ENCODE data around the gene ZNF518A.

Gene ZNF518A

GRCh38 chr10:96118604-96119450, 11.3 kb upstream of the ZNF518A start:
- H3K36me3 Mint-ChIP-seq: no peaks in the 10 kb centered on the region
- no peak overlapping the region for H3K4me3 Mint-ChIP-seq
- H3K4me1 Mint-ChIP-seq: no peaks in the 10 kb centered on the region
- H3K27me3 Mint-ChIP-seq: peaks cover 30% of the 10 kb centered on the region
- DNase-seq (ENCODE audit: low spot score in 2 of 2) (no peak), ATAC-seq (ENCODE audit: low read depth) (no peak)
- peaks cover 6% of the 10 kb centered on the region for H3K9me3 Mint-ChIP-seq
- H3K27ac Mint-ChIP-seq: no peak overlapping the region

GRCh38 chr10:96122824-96123223, 7.3 kb upstream of the ZNF518A start:
- DNase-seq (ENCODE audit: low spot score in 2 of 2): no peak
- no peaks in the 10 kb centered on the region for H3K9me3 Mint-ChIP-seq
- H3K27ac Mint-ChIP-seq: no peak overlapping the region
- H3K4me1 Mint-ChIP-seq: no peaks in the 10 kb centered on the region
- peaks cover 26% of the 10 kb centered on the region for H3K27me3 Mint-ChIP-seq
- H3K36me3 Mint-ChIP-seq: peaks cover 2% of the 10 kb centered on the region
- ATAC-seq (ENCODE audit: low read depth): no peak
- no peak overlapping the region for H3K4me3 Mint-ChIP-seq

GRCh38 chr10:96124230-96125141, 5.6 kb upstream of the ZNF518A start:
- DNase-seq (ENCODE audit: low spot score in 2 of 2): no peak
- peaks cover 26% of the 10 kb centered on the region for H3K27me3 Mint-ChIP-seq
- H3K36me3 Mint-ChIP-seq: peaks cover 5% of the 10 kb centered on the region
- H3K9me3 Mint-ChIP-seq: peaks cover 4% of the 10 kb centered on the region
- no peak for ATAC-seq (ENCODE audit: low read depth)
- no peak overlapping the region for H3K4me3 Mint-ChIP-seq
- H3K27ac Mint-ChIP-seq: no peak overlapping the region
- no peaks in the 10 kb centered on the region for H3K4me1 Mint-ChIP-seq

- ATAC-seq (ENCODE audit: low read depth) (no peak), DNase-seq (ENCODE audit: low spot score in 2 of 2) (no peak)
- Mint-ChIP-seq H3K4me1 (no peaks in the 10 kb centered on the region), H3K36me3 (peaks cover 5% of the 10 kb centered on the region), H3K27ac (no peak overlapping the region), H3K4me3 (no peak overlapping the region), H3K27me3 (peaks cover 23% of the 10 kb centered on the region), H3K9me3 (peaks cover 4% of the 10 kb centered on the region)
Measured at GRCh38 chr10:96125142-96125515, 5.0 kb upstream of the ZNF518A start.

- Mint-ChIP-seq H3K27ac (peak overlapping the region; percentile 99), H3K9me3 (peaks cover 4% of the 10 kb centered on the region), H3K36me3 (peaks cover 22% of the 10 kb centered on the region), H3K4me1 (peaks cover 4% of the 10 kb centered on the region), H3K27me3 (peaks cover 7% of the 10 kb centered on the region), H3K4me3 (peak overlapping the region; percentile 97)
- DNase-seq (ENCODE audit: low spot score in 2 of 2) (no peak), ATAC-seq (ENCODE audit: low read depth) (peak; percentile 72)
Measured at GRCh38 chr10:96130326-96130995, 364 bp downstream of the ZNF518A start.

- Mint-ChIP-seq H3K36me3 (peaks cover 26% of the 10 kb centered on the region), H3K27ac (no peak overlapping the region), H3K4me1 (peaks cover 4% of the 10 kb centered on the region), H3K9me3 (peaks cover 4% of the 10 kb centered on the region), H3K4me3 (no peak overlapping the region), H3K27me3 (peaks cover 3% of the 10 kb centered on the region)
- no peak for ATAC-seq (ENCODE audit: low read depth)
- no peak for DNase-seq (ENCODE audit: low spot score in 2 of 2)
Measured at GRCh38 chr10:96131621-96132020, 1.5 kb downstream of the ZNF518A start.

GRCh38 chr10:96133135-96133534, 3.0 kb downstream of the ZNF518A start:
- Mint-ChIP-seq H3K36me3 (peaks cover 35% of the 10 kb centered on the region), H3K27ac (no peak overlapping the region), H3K27me3 (peaks cover 2% of the 10 kb centered on the region), H3K4me1 (peaks cover 4% of the 10 kb centered on the region), H3K4me3 (no peak overlapping the region), H3K9me3 (peaks cover 3% of the 10 kb centered on the region)
- DNase-seq (ENCODE audit: low spot score in 2 of 2) (no peak), ATAC-seq (ENCODE audit: low read depth) (no peak)

GRCh38 chr10:96136810-96137209, 6.7 kb downstream of the ZNF518A start:
- DNase-seq (ENCODE audit: low spot score in 2 of 2) (no peak), ATAC-seq (ENCODE audit: low read depth) (no peak)
- peaks cover 54% of the 10 kb centered on the region for H3K36me3 Mint-ChIP-seq
- H3K27me3 Mint-ChIP-seq: no peaks in the 10 kb centered on the region
- H3K27ac Mint-ChIP-seq: no peak overlapping the region
- H3K4me3 Mint-ChIP-seq: no peak overlapping the region
- H3K9me3 Mint-ChIP-seq: no peaks in the 10 kb centered on the region
- H3K4me1 Mint-ChIP-seq: no peaks in the 10 kb centered on the region

GRCh38 chr10:96137567-96137966, 7.5 kb downstream of the ZNF518A start:
- Mint-ChIP-seq H3K27ac (no peak overlapping the region), H3K4me3 (no peak overlapping the region)

GRCh38 chr10:96138102-96138501, 8.0 kb downstream of the ZNF518A start:
- H3K9me3 Mint-ChIP-seq: no peaks in the 10 kb centered on the region
- ATAC-seq (ENCODE audit: low read depth) (no peak), DNase-seq (ENCODE audit: low spot score in 2 of 2) (no peak)
- no peak overlapping the region for H3K4me3 Mint-ChIP-seq
- H3K27me3 Mint-ChIP-seq: no peaks in the 10 kb centered on the region
- H3K27ac Mint-ChIP-seq: no peak overlapping the region
- H3K36me3 Mint-ChIP-seq: peaks cover 53% of the 10 kb centered on the region
- no peaks in the 10 kb centered on the region for H3K4me1 Mint-ChIP-seq

More at GRCh38 chr10:96137567-96137966, 7.5 kb downstream of the ZNF518A start:
- no peaks in the 10 kb centered on the region for H3K27me3 Mint-ChIP-seq
- H3K4me1 Mint-ChIP-seq: no peaks in the 10 kb centered on the region
- no peaks in the 10 kb centered on the region for H3K9me3 Mint-ChIP-seq
- peaks cover 52% of the 10 kb centered on the region for H3K36me3 Mint-ChIP-seq
- DNase-seq (ENCODE audit: low spot score in 2 of 2) (no peak), ATAC-seq (ENCODE audit: low read depth) (no peak)

GRCh38 chr10:96152437-96152836, 22.3 kb downstream of the ZNF518A start:
- H3K9me3 Mint-ChIP-seq: peaks cover 2% of the 10 kb centered on the region
- DNase-seq (ENCODE audit: low spot score in 2 of 2) (no peak), ATAC-seq (ENCODE audit: low read depth) (no peak)
- no peaks in the 10 kb centered on the region for H3K27me3 Mint-ChIP-seq
- no peak overlapping the region for H3K27ac Mint-ChIP-seq
- no peak overlapping the region for H3K4me3 Mint-ChIP-seq
- peaks cover 52% of the 10 kb centered on the region for H3K36me3 Mint-ChIP-seq
- no peaks in the 10 kb centered on the region for H3K4me1 Mint-ChIP-seq

- H3K36me3 Mint-ChIP-seq: peaks cover 54% of the 10 kb centered on the region
- DNase-seq (ENCODE audit: low spot score in 2 of 2) (no peak), ATAC-seq (ENCODE audit: low read depth) (no peak)
- no peaks in the 10 kb centered on the region for H3K27me3 Mint-ChIP-seq
- H3K4me1 Mint-ChIP-seq: no peaks in the 10 kb centered on the region
- no peak overlapping the region for H3K27ac Mint-ChIP-seq
- no peak overlapping the region for H3K4me3 Mint-ChIP-seq
- H3K9me3 Mint-ChIP-seq: peaks cover 2% of the 10 kb centered on the region
Measured at GRCh38 chr10:96153070-96153469, 23.0 kb downstream of the ZNF518A start.

GRCh38 chr10:96165726-96166125, 35.6 kb downstream of the ZNF518A start:
- Mint-ChIP-seq H3K9me3 (peaks cover 11% of the 10 kb centered on the region), H3K4me3 (no peak overlapping the region), H3K36me3 (peaks cover 7% of the 10 kb centered on the region), H3K27me3 (no peaks in the 10 kb centered on the region), H3K27ac (no peak overlapping the region), H3K4me1 (no peaks in the 10 kb centered on the region)
- ATAC-seq (ENCODE audit: low read depth) (no peak), DNase-seq (ENCODE audit: low spot score in 2 of 2) (no peak)

- H3K27ac Mint-ChIP-seq: no peak overlapping the region
- H3K27me3 Mint-ChIP-seq: peaks cover 1% of the 10 kb centered on the region
- DNase-seq (ENCODE audit: low spot score in 2 of 2) (no peak), ATAC-seq (ENCODE audit: low read depth) (no peak)
- H3K36me3 Mint-ChIP-seq: peaks cover 5% of the 10 kb centered on the region
- H3K4me3 Mint-ChIP-seq: no peak overlapping the region
- H3K4me1 Mint-ChIP-seq: no peaks in the 10 kb centered on the region
- H3K9me3 Mint-ChIP-seq: peaks cover 18% of the 10 kb centered on the region
Measured at GRCh38 chr10:96168546-96168945, 38.4 kb downstream of the ZNF518A start.
